BJ (cell line): Measurements from ENCODE around the gene ATG16L1. TPM values are rescaled to one million over a fixed set of nuclear protein-coding genes. Genes with fewer than 3 reads are reported as not detected.

Source experiments
- CTCF ChIA-PET: fragments of 350-600 bp; formaldehyde crosslinking; extraction: SDS; loops from one replicate; lab custom pipeline; 2021; ENCODE audit warnings: antibody characterized with exemption, inconsistent platforms; lab: Yijun Ruan, JAX
- POLR2A ChIA-PET: fragments of 300-600 bp; sonication (Branson Sonifier 250); formaldehyde crosslinking; extraction: SDS; loops from one replicate; lab custom pipeline; 2021; ENCODE audit warnings: antibody characterized with exemption; lab: Charles Lee
- DNase-seq: peaks from one replicate; pipeline ENCODE4 v3.0.0-alpha.2; 2011; ENCODE audit warnings: low read depth
- H3K27me3 ChIP-seq: 2 replicates; pipeline ENCODE4 v1.6.0; 2011; ENCODE audit warnings: low read length; ENCODE audit not compliant: control insufficient read depth, insufficient read depth
- H3K36me3 ChIP-seq: 2 replicates; pipeline ENCODE4 v1.5.1; 2011; ENCODE audit warnings: low read length; ENCODE audit not compliant: control insufficient read depth, insufficient read depth
- H3K4me3 ChIP-seq: 2 replicates; pipeline ENCODE4 v1.5.1; 2011; ENCODE audit warnings: low read depth, mild to moderate bottlenecking, control low read depth, low read length
- CTCF ChIP-seq: IDR thresholded peaks from 2 replicates; pipeline ENCODE4 v1.5.1; 2011; ENCODE audit warnings: low read depth, mild to moderate bottlenecking, control low read depth, inconsistent platforms, low read length, moderate library complexity; ENCODE audit not compliant: insufficient read depth
- polyA plus RNA-seq: library from polyadenylated mRNA; depleted of rRNA; stranded (reverse); fragments of >200 nt; gene quantifications from 2 replicates; pipeline ENCODE4 v1.2.3, GENCODE V29; 2011

The ATG16L1 gene
- polyA plus RNA-seq, 1 experiment, result 26.4 TPM

DNA sequence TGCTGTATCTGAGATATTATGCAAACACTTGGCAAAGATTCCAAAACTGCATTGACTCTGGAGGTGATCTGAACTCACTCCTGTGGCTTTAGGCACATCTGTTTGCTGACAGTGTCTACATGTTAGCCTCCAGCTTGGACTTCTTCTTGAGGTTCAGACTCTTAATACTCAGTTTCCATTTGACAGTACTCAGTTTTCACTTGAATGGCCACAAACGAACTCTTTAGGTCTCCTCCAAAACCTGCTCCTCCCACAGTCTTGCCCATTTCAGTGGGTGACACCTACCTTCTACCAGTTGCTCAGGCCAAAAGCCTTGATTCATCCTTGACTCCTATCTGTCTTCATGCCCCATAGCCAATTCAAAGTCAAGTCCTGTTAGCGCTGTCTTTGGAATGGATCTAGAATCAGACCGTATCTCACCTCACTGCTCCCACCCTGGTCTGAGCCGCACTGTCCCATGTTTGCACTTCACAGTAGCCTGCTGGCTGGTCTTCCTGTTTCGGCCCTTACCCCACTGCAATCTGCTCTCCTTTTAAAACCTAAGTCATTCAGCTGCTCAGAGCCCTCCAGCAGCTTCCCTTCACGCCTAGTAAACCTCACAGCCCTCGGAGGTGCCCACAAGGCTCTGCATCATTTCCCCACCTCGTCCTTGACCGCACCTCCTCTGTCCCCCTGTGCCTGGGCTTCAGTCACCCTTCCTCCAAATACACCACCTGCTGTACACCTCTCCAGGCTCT is 10.5 kb downstream of the ATG16L1 start:
- H3K27me3 ChIP-seq, result no peaks in the 10 kb centered on the region
- ChIA-PET CTCF (interaction anchor here (0.5 to 1.2 kb wide), 3 partner anchors 10 to 406 kb away, joined by 3 to 4 read pairs (median 3); partner anchors contain the start of gene ATG16L1), POLR2A (no interaction called here)
- TF ChIP-seq CTCF, result no peak
- no peak overlapping the region for H3K4me3 ChIP-seq
- H3K36me3 ChIP-seq, result peaks cover 25% of the 10 kb centered on the region
- DNase-seq, result no peak

DNA sequence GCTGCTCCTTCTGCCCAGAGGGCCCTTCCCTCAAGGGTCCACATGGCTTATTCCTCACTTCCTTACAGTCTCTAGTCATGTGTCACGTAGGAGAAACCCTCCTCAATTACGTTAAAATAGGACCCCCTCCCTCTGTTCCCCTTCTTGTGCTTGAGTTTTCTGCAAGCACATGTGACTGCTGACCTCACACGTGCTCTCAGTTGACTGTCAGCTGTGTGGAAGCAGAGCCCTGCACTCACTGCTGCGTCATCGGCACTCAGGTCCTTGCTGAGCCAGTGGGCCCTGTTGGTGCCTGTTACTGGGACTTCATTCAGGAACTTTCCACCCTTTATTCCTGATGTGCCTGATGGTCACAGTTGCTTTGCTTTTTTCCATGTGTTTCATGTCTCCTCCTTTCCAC is 11.1 kb downstream of the ATG16L1 start:
- H3K27me3 ChIP-seq, result no peaks in the 10 kb centered on the region
- no peak for DNase-seq
- TF ChIP-seq CTCF, result no peak
- POLR2A ChIA-PET, result no interaction called here
- no peak overlapping the region for H3K4me3 ChIP-seq
- CTCF ChIA-PET, result interaction anchor here (0.5 kb wide), 1 partner anchor 406 kb away, joined by 3 read pairs; no protein-coding TSS in a partner anchor
- peaks cover 25% of the 10 kb centered on the region for H3K36me3 ChIP-seq

GRCh38 chr2:233263045-233263570 is 11.6 kb downstream of the ATG16L1 start:
- CTCF ChIA-PET, result interaction anchor here (1.9 kb wide), 1 partner anchor 12 kb away, joined by 4 read pairs; the partner anchor contains the start of gene ATG16L1
- Histone ChIP-seq H3K27me3 (no peaks in the 10 kb centered on the region), H3K4me3 (no peak overlapping the region), H3K36me3 (peaks cover 25% of the 10 kb centered on the region)
- POLR2A ChIA-PET, result no interaction called here
- TF ChIP-seq CTCF, result no peak
- DNase-seq, result no peak

GRCh38 chr2:233264667-233265066 is 13.2 kb downstream of the ATG16L1 start:
- Histone ChIP-seq H3K36me3 (peaks cover 25% of the 10 kb centered on the region), H3K4me3 (no peak overlapping the region), H3K27me3 (no peaks in the 10 kb centered on the region)
- TF ChIP-seq CTCF, result no peak
- ChIA-PET POLR2A (no interaction called here), CTCF (interaction anchor here (1.0 to 1.9 kb wide), 3 partner anchors 14 to 185 kb away, joined by 3 to 4 read pairs (median 3); partner anchors contain the start of gene ATG16L1)
- no peak for DNase-seq

DNA sequence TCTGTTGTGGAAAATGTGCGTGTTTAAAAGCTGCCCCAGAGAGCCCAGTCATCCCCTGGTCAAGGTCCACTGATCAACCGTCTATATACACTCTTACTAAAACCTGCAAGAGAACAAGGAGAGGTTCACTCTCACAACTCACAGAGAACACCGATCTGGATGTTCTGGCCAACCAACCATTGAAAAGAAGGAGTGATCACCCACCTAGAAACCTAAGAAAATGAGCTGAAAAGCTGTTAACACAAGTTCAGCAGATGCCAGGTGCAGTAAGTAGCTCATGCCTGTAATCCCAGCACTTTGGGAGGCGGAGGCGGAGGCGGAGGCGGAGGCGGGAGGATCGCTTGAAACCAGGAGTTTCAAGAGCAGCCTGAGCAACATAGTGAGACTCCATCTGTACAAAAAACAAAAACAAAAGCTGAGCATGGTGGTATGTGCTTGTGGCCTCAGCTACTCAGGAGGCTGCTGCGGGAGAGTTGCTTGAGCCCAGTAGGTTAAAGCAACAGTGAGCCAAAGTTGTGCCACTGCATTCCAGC is 14.5 kb downstream of the ATG16L1 start:
- Histone ChIP-seq H3K27me3 (no peaks in the 10 kb centered on the region), H3K36me3 (peaks cover 23% of the 10 kb centered on the region), H3K4me3 (no peak overlapping the region)
- CTCF ChIA-PET, result interaction anchor here (0.7 to 1.0 kb wide), 3 partner anchors 14 to 183 kb away, joined by 3 to 4 read pairs (median 3); partner anchors contain the start of gene ATG16L1
- POLR2A ChIA-PET, result no interaction called here
- TF ChIP-seq CTCF, result no peak
- no peak for DNase-seq
